K562 (cell line): Measurements from ENCODE around the gene MYO15A. TPM values are rescaled to one million over a fixed set of nuclear protein-coding genes. Genes with fewer than 3 reads are reported as not detected.

ENCODE experiments used
- ARHGAP35 ChIP-seq: fragments of 450-650 bp; IDR thresholded peaks from 2 replicates; pipeline ENCODE4 v1.6.1; 2018; ENCODE audit not compliant: partially characterized antibody
- ELK1 ChIP-seq: sonication (generic); formaldehyde crosslinking; IDR thresholded peaks from 2 replicates; pipeline ENCODE4 v1.8.1; 2022; ENCODE audit warnings: missing genetic modification reagents
- HSF4 ChIP-seq: fragments of 250-450 bp; sonication (Bioruptor Pico); IDR thresholded peaks from 2 replicates; pipeline ENCODE4 v2.1.2; 2022; ENCODE audit warnings: mild to moderate bottlenecking, moderate library complexity, borderline replicate concordance
- JUND ChIP-seq, 2 experiments: IDR thresholded peaks; 2 replicates in 1 of 2; 3 replicates in 1 of 2; pipeline ENCODE4 v1.6.1; 2011; ENCODE audit warnings: borderline replicate concordance in 2 of 2, low read depth in 2 of 2, low read length in 2 of 2, improper control_type of control experiment in 1 of 2, missing biosample characterization in 1 of 2, missing genetic modification characterization in 1 of 2, missing genetic modification reagents in 1 of 2
- NR2C1 ChIP-seq, 2 experiments: fragments of 450-650 bp; IDR thresholded peaks; 2 replicates each; pipeline ENCODE4 v1.6.1; 2017; ENCODE audit warnings: mild to moderate bottlenecking in 2 of 2, antibody characterized with exemption in 1 of 2, inconsistent platforms in 1 of 2, missing compliant biosample characterization in 1 of 2, missing genetic modification characterization in 1 of 2
- NUFIP1 ChIP-seq: fragments of 450-650 bp; IDR thresholded peaks from 2 replicates; pipeline ENCODE4 v1.6.1; 2018; ENCODE audit not compliant: partially characterized antibody
- POLR2A ChIP-seq: fragments of 450-650 bp; conservative IDR thresholded peaks from 2 replicates; pipeline ENCODE4 v1.6.1; 2016
- PRPF4 ChIP-seq: fragments of 200-400 bp; formaldehyde crosslinking; IDR thresholded peaks from one replicate; pipeline ENCODE4 v1.6.1; 2017; ENCODE audit warnings: low read length, low read depth, mild to moderate bottlenecking; ENCODE audit not compliant: insufficient read depth, poor library complexity, severe bottlenecking
- RBM22 ChIP-seq: fragments of 200-400 bp; formaldehyde crosslinking; IDR thresholded peaks from 2 replicates; pipeline ENCODE4 v1.6.1; 2018; ENCODE audit warnings: low read length, low read depth; ENCODE audit not compliant: poor library complexity, severe bottlenecking
- RFX7 ChIP-seq: fragments of 250-450 bp; sonication (Bioruptor Pico); IDR thresholded peaks from 2 replicates; pipeline ENCODE4 v1.5.1; 2021; ENCODE audit warnings: mild to moderate bottlenecking
- SAFB2 ChIP-seq: fragments of 200-400 bp; formaldehyde crosslinking; IDR thresholded peaks from 2 replicates; pipeline ENCODE4 v1.6.1; 2018; ENCODE audit warnings: borderline replicate concordance, low read length, low read depth, moderate library complexity; ENCODE audit not compliant: severe bottlenecking
- SMARCC2 ChIP-seq: fragments of 450-650 bp; IDR thresholded peaks from 2 replicates; pipeline ENCODE4 v1.6.1; 2017; ENCODE audit warnings: antibody characterized with exemption, moderate library complexity, mild to moderate bottlenecking, low read depth
- USF2 ChIP-seq: sonication (generic); formaldehyde crosslinking; IDR thresholded peaks from 2 replicates; pipeline ENCODE4 v1.5.0; 2020; ENCODE audit warnings: missing genetic modification reagents
- ZNF263 ChIP-seq: sonication (generic); formaldehyde crosslinking; IDR thresholded peaks from 2 replicates; pipeline ENCODE4 v1.8.0; 2022; ENCODE audit warnings: mild to moderate bottlenecking, missing genetic modification reagents, borderline replicate concordance
- ZNF41 ChIP-seq: fragments of 250-450 bp; sonication (Bioruptor Pico); conservative IDR thresholded peaks from 2 replicates; pipeline ENCODE4 v1.4.0; 2020; ENCODE audit warnings: mild to moderate bottlenecking
- polyA plus RNA-seq, 8 experiments: library from polyadenylated mRNA; depleted of rRNA in 4 of 8; stranded (reverse) in 5 of 8; unstranded in 3 of 8; fragments of >200 nt; fragmentation: Nextera tagmentation in 2 of 8; fragmentation: Illumina TruSeq in 1 of 8; extraction: Ambion mirVana in 2 of 8; extraction: Trizol in 1 of 8; gene quantifications; 2 replicates each; pipeline versions ENCODE4 v1.2.1 to v1.2.3, GENCODE V29; 2011 to 2014; ENCODE audit warnings: inconsistent platforms in 1 of 8, missing spikeins in 1 of 8
- total RNA-seq, 7 experiments: library from RNA; depleted of rRNA in 6 of 7; stranded (reverse); fragments of >200 nt in 6 of 7; fragmentation: Illumina TruSeq in 2 of 7; extraction: Trizol in 2 of 7; gene quantifications; 2 replicates each; pipeline versions ENCODE4 v1.2.1 to v1.2.3, GENCODE V29; 2011 to 2021; ENCODE audit warnings: low replicate concordance in 1 of 7
- TF ChIP-seq, protein P1 (sequence below): fragments of 200-800 bp; sonication (Bioruptor generic); IDR thresholded peaks from 2 replicates; pipeline ENCODE4 v1.6.1; 2016; ENCODE audit warnings: missing genetic modification characterization, missing compliant biosample characterization
- TF ChIP-seq, protein P2 (sequence below): fragments of 450-650 bp; conservative IDR thresholded peaks from 2 replicates; pipeline ENCODE4 v1.6.1; 2016; ENCODE audit warnings: missing genetic modification characterization, low read depth, mild to moderate bottlenecking, control low read depth, missing compliant biosample characterization

Gene MYO15A
- total and polyA plus RNA-seq, 9 of the 15 experiments (the other 6 are each of a cell fraction or from before 2014, with no cell fraction given): 0.05 to 0.88 (median 0.14) TPM; not detected in 1

DNA sequence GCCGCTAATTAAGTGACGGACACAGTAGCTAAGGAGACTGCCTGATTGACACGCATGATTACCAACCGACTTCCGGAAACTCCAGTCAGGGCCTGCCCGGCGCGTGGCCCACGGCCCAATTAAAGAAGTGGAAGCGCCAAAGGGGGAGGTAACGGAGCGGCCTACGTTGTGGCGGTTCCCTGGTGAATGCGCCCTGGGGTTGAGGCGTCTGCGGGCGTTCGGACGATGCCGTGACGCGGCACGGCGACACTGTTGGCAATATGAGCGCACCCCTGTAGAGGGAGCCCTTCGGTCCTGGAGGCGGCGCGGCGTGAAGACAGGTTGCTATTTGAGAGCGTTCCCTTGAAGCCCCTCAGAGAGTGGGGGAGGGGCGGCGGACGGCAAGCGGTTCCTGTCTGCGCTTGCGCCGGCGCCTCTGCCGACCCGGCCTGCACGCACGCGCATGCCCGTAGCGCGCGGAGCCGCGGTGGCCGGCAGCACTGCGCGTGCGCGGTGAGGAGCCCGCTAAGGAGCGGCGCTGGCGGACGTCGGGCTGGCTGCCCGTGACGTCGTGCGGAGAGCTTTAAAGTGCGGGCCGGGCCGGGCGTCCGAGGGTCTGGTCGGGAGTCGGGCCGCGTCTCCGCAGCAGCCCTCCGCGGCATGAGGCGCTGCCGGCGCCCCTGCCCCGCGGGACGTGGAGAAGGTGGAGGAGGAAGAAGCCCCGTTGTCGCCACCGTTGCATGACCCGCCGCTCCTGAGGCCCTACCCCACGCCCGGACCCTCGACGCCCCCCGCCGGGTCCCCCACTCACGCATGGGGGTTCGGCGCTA is 75.0 kb downstream of the MYO15A start, which contains the start of gene ALKBH5 (continued):
- TF ChIP-seq, protein P1, sequence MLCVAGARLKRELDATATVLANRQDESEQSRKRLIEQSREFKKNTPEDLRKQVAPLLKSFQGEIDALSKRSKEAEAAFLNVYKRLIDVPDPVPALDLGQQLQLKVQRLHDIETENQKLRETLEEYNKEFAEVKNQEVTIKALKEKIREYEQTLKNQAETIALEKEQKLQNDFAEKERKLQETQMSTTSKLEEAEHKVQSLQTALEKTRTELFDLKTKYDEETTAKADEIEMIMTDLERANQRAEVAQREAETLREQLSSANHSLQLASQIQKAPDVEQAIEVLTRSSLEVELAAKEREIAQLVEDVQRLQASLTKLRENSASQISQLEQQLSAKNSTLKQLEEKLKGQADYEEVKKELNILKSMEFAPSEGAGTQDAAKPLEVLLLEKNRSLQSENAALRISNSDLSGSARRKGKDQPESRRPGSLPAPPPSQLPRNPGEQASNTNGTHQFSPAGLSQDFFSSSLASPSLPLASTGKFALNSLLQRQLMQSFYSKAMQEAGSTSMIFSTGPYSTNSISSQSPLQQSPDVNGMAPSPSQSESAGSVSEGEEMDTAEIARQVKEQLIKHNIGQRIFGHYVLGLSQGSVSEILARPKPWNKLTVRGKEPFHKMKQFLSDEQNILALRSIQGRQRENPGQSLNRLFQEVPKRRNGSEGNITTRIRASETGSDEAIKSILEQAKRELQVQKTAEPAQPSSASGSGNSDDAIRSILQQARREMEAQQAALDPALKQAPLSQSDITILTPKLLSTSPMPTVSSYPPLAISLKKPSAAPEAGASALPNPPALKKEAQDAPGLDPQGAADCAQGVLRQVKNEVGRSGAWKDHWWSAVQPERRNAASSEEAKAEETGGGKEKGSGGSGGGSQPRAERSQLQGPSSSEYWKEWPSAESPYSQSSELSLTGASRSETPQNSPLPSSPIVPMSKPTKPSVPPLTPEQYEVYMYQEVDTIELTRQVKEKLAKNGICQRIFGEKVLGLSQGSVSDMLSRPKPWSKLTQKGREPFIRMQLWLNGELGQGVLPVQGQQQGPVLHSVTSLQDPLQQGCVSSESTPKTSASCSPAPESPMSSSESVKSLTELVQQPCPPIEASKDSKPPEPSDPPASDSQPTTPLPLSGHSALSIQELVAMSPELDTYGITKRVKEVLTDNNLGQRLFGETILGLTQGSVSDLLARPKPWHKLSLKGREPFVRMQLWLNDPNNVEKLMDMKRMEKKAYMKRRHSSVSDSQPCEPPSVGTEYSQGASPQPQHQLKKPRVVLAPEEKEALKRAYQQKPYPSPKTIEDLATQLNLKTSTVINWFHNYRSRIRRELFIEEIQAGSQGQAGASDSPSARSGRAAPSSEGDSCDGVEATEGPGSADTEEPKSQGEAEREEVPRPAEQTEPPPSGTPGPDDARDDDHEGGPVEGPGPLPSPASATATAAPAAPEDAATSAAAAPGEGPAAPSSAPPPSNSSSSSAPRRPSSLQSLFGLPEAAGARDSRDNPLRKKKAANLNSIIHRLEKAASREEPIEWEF (CRISPR knock-in tag): no peak
- TF ChIP-seq RFX7 (CRISPR knock-in tag) (no peak), JUND (IDR thresholded peaks at IDR 0.05; ENCODE audit: borderline replicate concordance, low read depth, low read length) (no peak), JUND (tag; IDR thresholded peaks at IDR 0.05; ENCODE audit: borderline replicate concordance, low read depth, low read length) (no peak; the same call in 2 of the 3 replicates), HSF4 (CRISPR knock-in tag) (no peak), ARHGAP35 (no peak), RBM22 (no peak), ZNF263 (peak; percentile 33; the same call in 1 of the 2 replicates), USF2 (CRISPR knock-in tag) (no peak; the same call in 1 of the 2 replicates), NUFIP1 (no peak), SAFB2 (no peak), ELK1 (CRISPR knock-in tag) (no peak), NR2C1 (IDR thresholded peaks at IDR 0.05) (no peak), NR2C1 (tag; IDR thresholded peaks at IDR 0.05) (no peak), ZNF41 (CRISPR knock-in tag) (no peak), SMARCC2 (no peak), POLR2A (peak; percentile 63; the same call in 1 of the 2 replicates), PRPF4 (no peak)
- TF ChIP-seq, protein P2, sequence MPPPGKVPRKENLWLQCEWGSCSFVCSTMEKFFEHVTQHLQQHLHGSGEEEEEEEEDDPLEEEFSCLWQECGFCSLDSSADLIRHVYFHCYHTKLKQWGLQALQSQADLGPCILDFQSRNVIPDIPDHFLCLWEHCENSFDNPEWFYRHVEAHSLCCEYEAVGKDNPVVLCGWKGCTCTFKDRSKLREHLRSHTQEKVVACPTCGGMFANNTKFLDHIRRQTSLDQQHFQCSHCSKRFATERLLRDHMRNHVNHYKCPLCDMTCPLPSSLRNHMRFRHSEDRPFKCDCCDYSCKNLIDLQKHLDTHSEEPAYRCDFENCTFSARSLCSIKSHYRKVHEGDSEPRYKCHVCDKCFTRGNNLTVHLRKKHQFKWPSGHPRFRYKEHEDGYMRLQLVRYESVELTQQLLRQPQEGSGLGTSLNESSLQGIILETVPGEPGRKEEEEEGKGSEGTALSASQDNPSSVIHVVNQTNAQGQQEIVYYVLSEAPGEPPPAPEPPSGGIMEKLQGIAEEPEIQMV (tag): no peak
